HG03025 (cell line): ENCODE measurements around the gene TRUB2.
"Not testable (repeated sequence)": the region's sequence is repeated elsewhere in the genome, so short reads cannot be mapped to it uniquely, and the experiment has no call there.

ENCODE experiments used
- ATAC-seq: cut with Tn5 transposase; IDR thresholded peaks from one replicate; pipeline ENCODE4 v1.9.1; 2021; ENCODE audit warnings: mild to moderate bottlenecking, moderate library complexity; ENCODE audit not compliant: unreplicated experiment, low FRiP score

TRUB2 gene

GRCh38 chr9:128341435-128341849, 19.2 kb upstream of the TRUB2 start:
- ATAC-seq: no peak

GRCh38 chr9:128340691-128341434, 18.6 kb upstream of the TRUB2 start:
- peak; percentile 29 for ATAC-seq

- ATAC-seq: peak; percentile 70
Measured at GRCh38 chr9:128339761-128340690, 17.8 kb upstream of the TRUB2 start, which contains the start of gene SLC27A4. Gene SLC27A4 (plus strand): TSS chr9:128340527. CDS start chr9:128343133, 2,606 bp downstream.

GRCh38 chr9:128338852-128339614, 16.8 kb upstream of the TRUB2 start:
- not testable (repeated sequence) for ATAC-seq

GRCh38 chr9:128337936-128338335, 15.7 kb upstream of the TRUB2 start:
- no peak for ATAC-seq

GRCh38 chr9:128335914-128336313, 13.7 kb upstream of the TRUB2 start:
- no peak for ATAC-seq

GRCh38 chr9:128335161-128335560, 12.9 kb upstream of the TRUB2 start:
- ATAC-seq: no peak

GRCh38 chr9:128333451-128333869, 11.2 kb upstream of the TRUB2 start:
- no peak for ATAC-seq

- no peak for ATAC-seq
Measured at GRCh38 chr9:128325629-128326028, 3.4 kb upstream of the TRUB2 start.

GRCh38 chr9:128324401-128324800, 2.2 kb upstream of the TRUB2 start:
- no peak for ATAC-seq

GRCh38 chr9:128323791-128324190, 1.5 kb upstream of the TRUB2 start:
- ATAC-seq: no peak

- ATAC-seq: no peak
Measured at GRCh38 chr9:128323212-128323730, 1.0 kb upstream of the TRUB2 start.

- ATAC-seq: no peak
Measured at GRCh38 chr9:128321879-128322403, 306 bp downstream of the TRUB2 start.

GRCh38 chr9:128321343-128321742, 904 bp downstream of the TRUB2 start:
- no peak for ATAC-seq

GRCh38 chr9:128317629-128318028, 4.6 kb downstream of the TRUB2 start:
- ATAC-seq: no peak

- ATAC-seq: no peak
Measured at GRCh38 chr9:128316421-128316820, 5.8 kb downstream of the TRUB2 start.

- ATAC-seq: no peak
Measured at GRCh38 chr9:128314697-128315096, 7.5 kb downstream of the TRUB2 start.

GRCh38 chr9:128310461-128310860, 11.8 kb downstream of the TRUB2 start:
- no peak for ATAC-seq

- no peak for ATAC-seq
Measured at GRCh38 chr9:128309551-128309950, 12.7 kb downstream of the TRUB2 start.

GRCh38 chr9:128304971-128305288, 17.3 kb downstream of the TRUB2 start:
- no peak for ATAC-seq
